Urothelium cell line (cell line): ENCODE measurements around the gene OR4D1.
"Not testable (repeated sequence)": the region's sequence is repeated elsewhere in the genome, so short reads cannot be mapped to it uniquely, and the experiment has no call there.

ENCODE experiments used
- DNase-seq: peaks from one replicate; pipeline ENCODE4 v3.0.0; 2011; ENCODE audit warnings: low spot score, mixed read lengths
- FAIRE-seq: peaks from 2 replicates; lab custom pipeline; 2011; peaks lifted over from hg19 to GRCh38; lab: Jason Lieb, UNC

OR4D1 gene

DNA sequence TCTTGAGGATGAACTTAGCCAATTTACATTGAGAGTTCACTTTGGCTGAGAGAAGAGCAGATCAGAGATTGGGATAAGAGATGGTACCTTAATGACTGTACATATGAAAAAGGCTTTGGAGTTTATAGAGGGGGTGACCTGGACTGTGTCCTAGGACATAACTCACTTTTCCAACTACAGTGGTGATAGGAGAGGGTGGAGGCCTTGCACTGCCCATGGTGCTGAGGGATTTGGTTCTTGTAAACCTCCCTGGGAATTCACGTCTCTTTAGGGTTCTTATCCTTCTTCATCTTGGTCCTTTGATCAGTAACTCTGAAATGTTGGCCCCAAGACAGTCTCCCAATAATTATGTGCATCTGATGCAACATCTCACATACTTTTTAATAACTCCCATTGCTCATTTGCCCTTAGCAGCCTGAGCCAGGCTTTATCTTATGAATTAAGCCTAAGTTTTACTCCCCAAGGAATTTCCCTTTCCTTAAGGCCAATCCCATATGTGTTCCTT, at the start of gene OR4D1:
Gene OR4D1, plus strand, starts transcription at position 455 of the 505 bp plus-strand sequence. CDS start 6,770 bp downstream, outside the sequence.
- FAIRE-seq, result no peak

DNA sequence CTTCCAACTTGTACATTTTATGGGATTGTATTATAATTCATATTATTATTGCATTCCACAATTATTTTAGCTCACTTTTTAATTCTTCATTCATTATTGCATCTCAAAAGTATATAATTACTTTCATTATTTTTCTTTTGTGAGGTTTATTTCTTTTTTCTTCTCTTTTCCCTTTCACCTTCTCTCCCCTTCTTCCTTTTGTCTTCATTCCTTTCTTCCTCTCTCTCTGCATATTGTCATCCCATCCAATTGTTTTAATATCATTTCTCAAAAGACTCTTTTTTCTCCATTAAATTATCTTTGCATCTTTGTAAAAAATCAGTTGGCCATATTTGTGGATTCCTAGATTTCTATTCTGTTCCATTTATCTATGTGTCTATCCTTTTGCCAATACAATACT, 47.7 kb upstream of the OR4D1 start:
- no peak for FAIRE-seq

More for the DNA sequence above, at the start of gene OR4D1:
- no peak for DNase-seq

DNA sequence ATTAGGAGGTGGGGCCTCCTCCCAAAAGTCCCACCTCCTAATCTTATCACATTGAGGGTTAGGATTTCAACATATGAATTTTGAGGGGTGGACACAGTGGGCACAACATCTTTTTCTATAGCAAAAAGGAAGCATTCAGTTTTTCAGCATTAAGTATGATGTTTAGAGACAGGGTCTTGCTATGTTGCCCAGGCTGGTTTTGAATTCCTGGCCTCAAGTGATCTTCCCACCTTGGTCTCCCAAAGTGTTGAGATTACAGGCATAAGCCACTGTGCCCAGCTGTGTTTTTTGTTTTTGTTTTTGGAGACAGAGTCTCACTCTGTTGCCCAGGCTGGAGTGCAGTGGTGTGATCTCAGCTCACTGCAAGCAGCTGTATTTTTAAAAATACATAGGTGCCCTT, 46.3 kb upstream of the OR4D1 start:
- DNase-seq, result not testable (repeated sequence)
- FAIRE-seq, result peak; percentile 58

More for the DNA sequence above, 47.7 kb upstream of the OR4D1 start:
- no peak for DNase-seq

DNA sequence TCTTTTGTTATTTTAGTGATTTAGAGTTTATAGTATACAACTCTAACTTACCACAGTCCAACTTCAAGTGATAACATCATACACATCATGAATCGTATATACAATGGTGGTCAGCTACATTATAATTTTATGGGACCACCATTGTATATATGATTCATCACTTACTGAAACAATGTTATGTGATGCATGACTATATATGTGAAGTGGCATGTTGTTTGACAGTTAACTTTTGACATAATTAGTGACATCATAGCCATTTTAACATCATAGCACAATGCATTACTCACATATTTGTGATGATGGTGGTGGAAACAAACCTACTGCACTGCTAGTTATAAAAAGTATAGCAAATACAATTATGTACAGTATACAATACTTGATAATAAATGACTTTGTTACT, 43.1 kb upstream of the OR4D1 start:
- peak; percentile 44 for FAIRE-seq
- no peak for DNase-seq

DNA sequence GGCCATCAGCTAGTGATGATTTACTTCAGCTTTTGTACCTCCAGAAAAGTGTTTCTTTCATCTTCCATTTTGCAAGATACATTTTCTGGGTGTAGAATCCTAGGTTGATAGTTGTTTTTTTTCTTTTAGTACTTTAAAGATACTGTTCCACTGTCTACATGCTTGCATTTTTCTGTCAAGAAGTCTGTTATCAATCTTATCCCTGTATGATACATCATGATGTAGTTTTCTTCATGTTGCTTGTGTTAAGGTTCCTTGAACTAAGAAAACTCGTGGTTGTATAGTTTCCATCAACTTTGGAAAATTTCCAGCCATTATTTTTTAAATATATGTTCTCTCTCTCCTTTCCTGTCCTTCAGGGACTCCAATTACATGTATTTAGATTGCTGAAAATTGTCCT, 40.9 kb upstream of the OR4D1 start:
- FAIRE-seq, result no peak
- DNase-seq, result no peak

DNA sequence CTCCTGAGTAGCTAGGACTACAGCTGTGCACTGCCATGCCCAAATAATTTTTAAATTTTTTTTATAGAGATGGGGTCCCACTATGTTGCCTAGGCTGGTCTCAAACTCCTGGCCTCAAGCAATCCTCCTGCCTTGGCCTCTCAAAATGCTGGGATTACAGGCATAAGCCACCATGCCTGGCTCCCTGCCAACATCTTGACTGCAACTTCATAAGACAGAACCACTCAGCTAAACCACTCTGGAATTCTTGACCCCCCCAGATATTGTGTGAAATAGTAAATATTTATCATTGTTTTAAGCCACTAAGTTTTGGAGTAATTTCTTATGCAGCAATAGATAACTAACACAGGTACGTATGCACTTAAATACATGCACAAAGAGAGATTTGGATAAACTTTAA, 39.0 kb upstream of the OR4D1 start:
- DNase-seq (no peak), FAIRE-seq (no peak)

DNA sequence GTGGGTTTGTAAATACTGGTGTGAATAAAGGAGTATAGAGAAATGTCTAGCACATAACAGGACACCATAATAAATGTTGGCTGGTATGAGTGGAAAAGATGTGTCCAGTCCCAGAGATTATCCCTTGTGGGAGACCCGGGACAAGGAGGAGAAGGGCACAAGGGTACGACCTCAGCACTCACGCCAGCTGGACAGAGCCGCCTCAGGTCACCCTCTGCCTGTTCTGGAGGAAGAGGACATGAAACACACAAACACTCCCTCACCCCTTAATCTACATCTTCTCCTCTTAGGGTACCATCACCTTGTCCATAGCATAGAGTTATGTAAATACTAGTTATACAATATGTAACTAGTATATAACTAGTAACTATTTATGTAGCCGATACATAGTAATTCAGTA, 38.2 kb upstream of the OR4D1 start:
- no peak for FAIRE-seq
- DNase-seq, result no peak

DNA sequence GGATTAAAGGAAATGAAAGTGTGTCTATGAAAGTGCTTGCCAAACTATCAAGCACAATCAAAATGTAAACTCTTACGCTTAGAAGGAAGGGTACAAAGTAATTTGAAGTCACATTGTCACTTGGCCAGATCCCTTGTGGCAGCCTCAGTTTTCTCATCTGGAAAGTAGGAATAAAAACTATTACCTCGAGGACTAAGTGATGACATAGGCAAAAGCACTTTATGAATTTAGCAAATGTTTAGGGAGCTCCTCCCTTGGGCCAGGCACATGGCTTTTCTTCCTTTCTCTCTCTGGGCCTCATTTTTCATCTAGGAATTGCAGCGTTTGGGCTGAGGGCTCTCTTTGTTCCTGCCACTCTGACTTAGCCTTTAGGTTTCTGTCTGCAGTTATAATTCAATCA, 36.5 kb upstream of the OR4D1 start:
- DNase-seq (no peak), FAIRE-seq (no peak)

DNA sequence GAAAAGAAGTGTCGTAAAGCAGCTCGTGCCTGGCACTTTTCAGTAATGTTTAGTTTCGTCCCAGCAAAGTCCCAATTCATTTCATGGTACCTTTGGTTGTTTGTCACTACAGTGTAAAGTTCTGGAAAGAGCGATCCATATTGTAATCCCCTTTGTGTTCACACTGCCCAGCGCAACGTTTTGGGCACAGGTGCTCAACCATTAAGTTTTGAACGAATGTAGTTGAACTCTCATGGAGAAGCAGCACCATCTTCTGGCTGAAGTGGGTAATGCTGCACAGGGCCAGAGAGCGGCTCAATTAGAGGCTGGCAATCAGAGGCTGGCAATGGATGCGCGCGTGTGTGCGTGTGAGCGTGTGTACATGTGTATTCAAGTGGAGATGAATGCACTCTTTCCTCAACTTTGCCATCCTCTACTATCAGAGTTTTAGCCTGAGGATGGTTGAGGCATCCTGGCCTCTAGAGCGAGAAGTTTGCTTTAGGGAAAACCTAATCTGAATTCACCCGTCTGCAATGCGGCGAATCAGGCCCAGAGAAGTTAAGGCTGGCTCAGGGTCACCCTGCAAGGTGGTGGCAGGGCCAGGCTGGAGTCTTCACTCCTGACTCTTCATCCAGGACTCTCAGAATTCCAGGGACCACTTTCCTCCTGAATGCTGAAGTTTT, 35.1 kb upstream of the OR4D1 start:
- FAIRE-seq, result peak; percentile 96
- DNase-seq, result peak; percentile 87

DNA sequence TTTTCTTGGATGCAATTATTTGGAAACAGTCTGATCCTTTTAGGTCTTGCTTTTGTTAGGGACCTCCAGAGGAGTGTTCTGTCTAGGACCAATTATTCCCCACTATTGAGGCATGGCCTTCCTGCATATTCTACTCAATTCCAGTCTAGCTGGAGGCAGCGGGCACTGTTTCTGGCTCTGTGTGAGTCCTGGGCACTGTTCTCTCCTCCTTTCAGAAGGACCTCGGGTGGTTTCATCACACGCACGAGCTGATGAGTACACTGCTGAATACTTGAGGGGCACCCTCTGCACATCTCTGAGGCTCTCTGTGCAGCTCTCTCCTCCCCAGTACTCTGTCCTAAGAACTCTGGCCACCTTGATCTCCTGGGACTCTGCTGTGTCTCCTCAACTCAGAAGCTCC, 34.2 kb upstream of the OR4D1 start:
- DNase-seq (no peak), FAIRE-seq (no peak)

DNA sequence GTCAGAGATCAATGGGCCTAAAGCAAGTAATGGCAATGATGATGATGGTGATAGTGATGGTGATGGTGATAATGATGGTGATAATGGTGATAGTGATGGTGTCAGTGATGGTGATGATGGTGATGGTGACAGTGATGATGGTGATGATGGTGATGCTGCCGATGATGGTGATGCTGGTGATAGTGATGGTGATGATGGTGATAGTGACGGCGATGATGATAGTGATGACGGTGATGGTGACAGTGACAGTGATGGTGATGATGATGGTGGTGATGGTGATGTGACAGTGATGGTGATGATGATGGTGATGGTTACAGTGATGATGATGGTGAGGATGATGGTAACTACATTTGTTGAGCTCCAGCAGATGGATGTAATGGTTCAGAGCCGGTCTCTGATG, 30.8 kb upstream of the OR4D1 start:
- peak; percentile 100 for FAIRE-seq
- no peak for DNase-seq

DNA sequence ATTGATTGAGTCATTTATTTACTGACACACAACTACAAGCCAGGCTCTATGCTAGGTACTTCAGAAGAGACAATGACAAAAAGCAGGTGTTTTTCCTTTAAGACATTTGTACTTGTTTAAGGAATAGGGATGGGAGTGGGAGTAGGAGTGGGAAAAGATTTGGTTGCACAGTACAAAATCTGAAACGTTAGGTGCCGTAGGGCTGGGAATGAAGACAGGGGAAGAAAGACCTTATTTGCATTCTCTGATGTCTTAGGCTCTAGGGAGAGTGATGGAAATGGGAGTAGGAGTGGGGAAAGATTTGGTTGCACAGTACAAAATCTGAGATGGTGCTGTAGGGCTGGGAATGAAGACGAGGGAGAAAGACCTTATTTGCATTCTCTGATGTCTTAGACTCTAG, 28.7 kb upstream of the OR4D1 start:
- DNase-seq (no peak), FAIRE-seq (no peak)

DNA sequence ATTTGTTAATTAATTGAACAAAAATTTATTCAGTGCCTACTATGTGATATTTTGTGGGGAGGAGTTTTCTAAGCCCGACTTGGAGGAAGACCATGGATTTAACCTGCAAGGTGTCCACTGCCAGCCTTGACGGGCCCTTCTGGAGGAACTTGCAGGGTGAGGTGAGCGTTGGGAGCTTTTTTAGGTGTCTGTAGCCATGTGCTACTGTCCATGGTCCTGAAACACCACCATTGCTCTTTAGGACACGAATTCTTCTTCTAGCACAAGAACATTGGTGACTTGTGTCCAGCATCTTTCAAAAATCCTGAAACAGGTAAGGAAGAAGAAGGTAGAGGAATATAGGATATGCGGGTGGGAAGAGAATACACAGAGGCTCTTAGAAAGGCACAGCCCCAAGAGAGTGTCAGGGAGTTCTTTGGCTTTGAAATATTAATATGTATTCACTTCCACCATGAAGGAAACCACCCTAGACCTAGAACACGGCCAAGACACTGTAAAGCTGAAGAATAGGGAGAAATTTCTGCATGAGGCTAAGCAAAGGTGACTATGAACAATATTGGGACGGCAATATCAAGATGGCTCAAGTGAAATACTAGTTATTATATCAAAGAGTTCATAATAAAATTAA, 27.9 kb upstream of the OR4D1 start:
- FAIRE-seq (peak; percentile 94), DNase-seq (peak; percentile 80)

DNA sequence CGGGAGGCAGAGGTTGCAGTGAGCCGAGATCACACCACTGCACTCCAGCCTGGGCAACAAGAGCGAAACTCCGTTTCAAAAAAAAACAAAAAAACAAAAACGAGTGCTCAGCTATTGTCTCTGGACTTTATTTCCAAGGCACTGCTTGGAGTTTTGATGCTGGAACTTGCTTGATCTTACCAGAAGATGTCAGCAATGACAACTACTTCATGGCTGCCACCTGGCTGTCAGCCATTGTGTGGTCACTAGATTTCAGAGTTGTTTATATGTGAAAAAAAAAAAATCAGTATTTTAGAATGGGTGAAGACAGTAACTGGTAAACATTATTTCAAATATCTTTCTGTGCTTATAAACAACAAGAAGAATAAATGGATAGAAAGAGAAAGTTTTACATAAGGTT, 26.3 kb upstream of the OR4D1 start:
- peak; percentile 75 for DNase-seq
- peak; percentile 46 for FAIRE-seq

DNA sequence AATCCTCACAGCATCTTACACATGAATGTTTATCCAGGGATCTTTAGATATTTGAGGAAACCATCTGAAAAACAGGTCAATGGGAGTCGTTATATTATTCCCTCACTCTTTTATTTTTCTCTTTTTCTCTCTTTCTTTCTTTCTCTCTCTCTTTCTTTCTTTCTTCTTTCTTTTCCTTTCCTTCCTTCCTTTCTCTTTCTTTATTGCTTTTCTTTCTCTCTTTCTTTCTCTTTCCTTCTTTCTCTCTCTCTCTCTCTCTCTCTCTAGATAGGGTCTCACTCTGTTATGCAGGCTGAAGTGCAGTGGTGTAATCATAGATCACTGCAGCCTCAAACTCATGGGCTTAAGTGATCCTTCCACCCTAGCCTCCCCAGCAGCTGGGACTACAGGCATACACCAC, 20.3 kb upstream of the OR4D1 start:
- no peak for FAIRE-seq
- no peak for DNase-seq

DNA sequence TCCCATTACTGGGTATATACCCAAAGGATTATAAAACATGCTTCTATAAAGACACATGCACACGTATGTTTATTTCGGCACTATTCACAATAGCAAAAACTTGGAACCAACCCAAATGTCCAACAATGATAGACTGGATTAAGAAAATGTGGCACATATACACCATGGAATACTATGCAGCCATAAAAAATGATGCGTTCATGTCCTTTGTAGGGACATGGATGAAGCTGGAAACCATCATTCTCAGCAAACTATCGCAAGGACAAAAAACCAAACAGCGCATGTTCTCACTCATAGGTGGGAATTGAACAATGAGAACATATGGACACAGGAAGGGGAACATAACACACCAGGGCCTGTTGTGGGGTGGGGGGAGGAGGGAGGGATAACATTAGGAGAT, 15.5 kb upstream of the OR4D1 start:
- not testable (repeated sequence) for FAIRE-seq, DNase-seq

DNA sequence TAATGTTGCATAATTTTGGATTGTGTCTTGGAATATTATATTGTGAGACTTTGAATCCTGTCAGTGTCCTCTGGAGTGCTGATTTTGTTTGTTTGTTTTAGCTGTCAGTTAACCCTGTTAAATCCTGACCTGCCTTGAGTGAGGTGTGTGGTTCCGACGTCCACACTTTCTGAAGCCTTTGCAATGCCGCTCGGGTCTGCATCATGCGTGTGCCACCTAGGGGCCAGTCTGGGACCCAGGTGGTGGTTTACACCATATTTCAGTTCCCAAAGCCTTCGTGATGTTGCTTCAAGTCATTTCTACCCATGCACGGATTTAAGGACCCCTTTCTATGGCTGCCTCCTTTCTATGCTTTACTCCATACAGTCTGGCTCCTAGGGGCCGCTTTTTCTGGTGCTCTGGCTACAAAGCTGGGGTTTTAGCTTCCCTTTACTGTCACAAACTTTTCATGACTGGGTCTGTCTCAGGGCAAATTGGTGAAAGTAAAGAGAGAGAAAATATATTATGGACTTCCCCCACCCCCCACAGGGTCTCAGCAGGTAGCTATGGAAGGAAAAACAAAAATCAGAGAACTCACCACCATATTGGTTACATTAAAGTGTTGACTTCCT, 11.4 kb upstream of the OR4D1 start:
- peak; percentile 58 for DNase-seq
- peak; percentile 23 for FAIRE-seq

DNA sequence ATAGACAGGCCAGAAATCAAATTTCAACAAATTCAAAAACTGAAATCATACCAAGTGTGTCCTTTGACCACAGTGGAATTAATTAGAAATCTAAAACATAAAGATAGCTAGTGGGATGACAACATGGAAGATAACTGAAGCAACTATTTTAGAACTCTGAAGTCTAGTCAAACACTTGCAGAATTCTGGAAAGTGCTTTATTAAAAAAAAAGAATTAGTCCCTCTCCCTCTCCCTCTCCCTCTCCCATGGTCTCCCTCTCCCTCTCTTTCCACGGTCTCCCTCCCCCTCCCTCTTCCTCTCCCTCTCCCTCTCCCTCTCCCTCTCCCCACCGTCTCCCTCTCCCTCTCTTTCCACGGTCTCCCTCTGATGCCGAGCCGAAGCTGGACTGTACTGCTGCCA, 6.7 kb upstream of the OR4D1 start:
- no peak for DNase-seq
- FAIRE-seq, result no peak

DNA sequence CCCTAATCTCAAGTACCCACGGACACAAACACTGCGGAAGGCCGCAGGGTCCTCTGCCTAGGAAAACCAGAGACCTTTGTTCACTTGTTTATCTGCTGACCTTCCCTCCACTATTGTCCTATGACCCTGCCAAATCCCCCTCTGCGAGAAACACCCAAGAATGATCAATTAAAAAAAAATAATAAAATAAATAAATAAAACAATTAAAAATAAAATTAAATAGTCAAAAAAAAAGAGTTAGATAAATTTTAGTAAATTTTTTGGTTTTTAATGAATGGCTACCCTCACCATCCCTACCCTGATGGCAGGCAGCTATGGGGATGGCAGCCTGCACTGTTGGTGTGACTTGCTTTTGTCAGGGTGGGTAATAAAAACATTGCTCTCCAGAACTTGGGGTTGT, 4.8 kb upstream of the OR4D1 start:
- FAIRE-seq, DNase-seq: not testable (repeated sequence)

DNA sequence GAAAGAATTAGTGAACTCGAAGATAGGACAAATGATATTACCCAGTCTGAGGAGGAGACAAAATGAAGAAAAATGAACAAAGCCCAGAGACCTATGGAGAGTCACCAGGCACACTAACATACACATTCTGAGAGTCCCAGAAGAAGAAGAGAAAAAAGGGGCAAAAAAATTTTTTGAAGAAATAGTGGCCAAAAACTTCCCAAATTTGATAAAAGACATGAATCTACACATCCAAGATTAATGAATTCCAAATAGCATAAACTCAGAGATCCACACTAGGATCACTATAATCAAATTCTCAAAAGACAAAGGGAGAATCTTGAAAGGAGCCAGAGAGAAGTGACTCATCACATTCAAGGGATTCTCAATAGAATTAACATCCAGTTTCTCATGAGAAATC, 3.4 kb upstream of the OR4D1 start:
- DNase-seq (no peak), FAIRE-seq (no peak)

DNA sequence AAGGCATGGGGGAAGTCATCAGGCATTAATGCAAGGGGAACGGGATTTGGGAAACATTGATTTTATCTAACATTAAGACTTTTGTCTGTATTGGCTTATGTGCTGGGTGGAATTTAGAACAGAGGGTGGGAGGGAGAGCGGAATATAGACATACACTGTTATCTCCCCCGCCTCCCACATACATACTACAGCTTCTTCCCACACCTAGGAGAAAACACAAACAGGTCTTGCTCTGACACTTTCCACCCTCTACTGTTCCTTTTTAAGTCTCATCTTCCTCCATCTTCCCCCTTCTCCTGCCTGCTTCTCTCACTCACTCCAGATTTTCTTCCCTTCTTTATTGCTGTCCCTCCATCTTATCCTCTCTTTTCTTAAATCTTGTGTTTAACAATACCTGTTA, 425 bp downstream of the OR4D1 start:
- FAIRE-seq (no peak), DNase-seq (no peak)

DNA sequence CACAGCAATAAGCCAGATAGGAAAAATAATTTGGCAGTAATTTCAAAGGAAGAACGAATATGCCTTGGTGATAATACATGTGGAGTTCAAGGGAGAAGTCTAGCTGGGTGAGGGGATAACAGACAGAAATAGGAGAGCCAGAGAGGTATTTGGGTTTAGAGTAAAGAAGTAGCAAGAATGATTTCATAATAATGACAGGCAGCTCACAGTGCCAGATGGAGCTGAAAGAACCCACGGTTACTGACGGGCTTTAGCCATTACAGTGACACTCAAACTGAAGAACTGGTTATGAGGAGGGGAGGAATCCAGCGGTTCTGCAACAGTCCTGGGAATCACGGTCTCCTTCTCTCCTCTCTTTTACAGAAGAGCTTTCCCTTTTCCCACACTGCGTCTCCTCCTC, 2.2 kb downstream of the OR4D1 start:
- FAIRE-seq (peak; percentile 50), DNase-seq (no peak)
